Activated CD4-positive, alpha-beta T cell treated with anti-CD3 and anti-CD28 coated beads, Interleukin-10, Interleukin-2, amounts not matched to agents 100 ng/mL and 50 ng/mL, durations not matched to agents 16 hours and 8 hours (primary cell): ENCODE results near the gene P2RY6.

Source experiments
- DNase-seq: peaks from one replicate; pipeline ENCODE4 v3.0.0-alpha.2; 2020

P2RY6 gene

DNA sequence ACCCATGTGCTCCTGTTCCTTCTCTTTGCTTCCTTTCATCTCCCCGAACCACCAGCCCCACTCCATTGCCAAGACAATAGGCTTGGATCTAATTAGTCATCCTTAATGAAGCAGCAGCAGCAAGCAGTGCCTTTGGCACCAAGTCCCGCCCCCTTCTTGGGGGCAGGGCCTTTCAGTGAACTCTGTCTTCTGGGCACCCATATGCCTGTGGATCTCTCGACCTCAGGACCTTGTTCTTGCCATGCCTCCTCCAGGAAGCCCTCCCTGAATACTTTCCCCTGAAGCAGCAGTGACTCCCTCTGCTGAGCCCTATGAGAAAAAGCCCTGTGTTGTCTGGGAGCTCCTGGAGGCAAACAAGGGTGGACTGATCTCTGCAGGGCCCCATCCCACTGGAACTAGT, 68.0 kb downstream of the P2RY6 start:
- DNase-seq = no peak

- no peak for DNase-seq
Measured at GRCh38 chr11:73342633-73343032, 70.5 kb downstream of the P2RY6 start.

GRCh38 chr11:73343076-73343873, 71.1 kb downstream of the P2RY6 start:
- DNase-seq = no peak

GRCh38 chr11:73344191-73344607, 72.1 kb downstream of the P2RY6 start:
- no peak for DNase-seq

DNA sequence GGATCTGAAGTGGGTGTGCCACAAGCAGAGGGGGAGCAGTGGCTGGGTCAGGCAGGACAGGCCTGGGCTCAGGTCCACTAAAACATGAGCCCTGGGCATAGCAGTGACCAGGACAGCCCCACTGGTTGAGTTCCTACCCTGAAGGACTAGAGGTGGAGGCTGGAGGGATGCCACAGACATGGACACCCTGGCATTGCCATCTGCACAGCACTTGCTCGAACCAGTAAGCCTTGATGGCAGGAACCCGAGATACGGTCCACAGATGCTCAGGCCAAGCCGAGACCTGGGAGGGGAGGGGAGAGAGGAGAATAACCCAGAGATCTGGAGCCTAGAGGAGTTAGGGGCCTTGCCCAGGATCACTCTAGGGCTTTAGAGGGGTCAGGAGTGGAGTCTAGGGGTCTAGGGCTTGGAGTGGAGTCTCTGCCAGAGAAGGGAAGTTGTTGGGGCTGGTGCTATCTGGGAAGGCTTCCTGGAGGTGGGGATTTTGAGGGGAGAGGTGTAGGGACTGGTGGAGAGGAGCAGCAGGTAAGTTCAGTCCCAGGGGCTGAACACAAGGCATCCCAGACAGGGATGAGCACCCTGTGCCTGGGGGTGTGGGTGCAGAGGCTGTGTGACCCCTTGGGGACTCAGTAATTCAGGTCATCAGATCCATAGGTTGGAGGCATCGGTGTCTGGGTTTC, 73.5 kb downstream of the P2RY6 start:
- DNase-seq = no peak

GRCh38 chr11:73346186-73346935, 74.2 kb downstream of the P2RY6 start:
- no peak for DNase-seq

GRCh38 chr11:73347067-73347466, 74.9 kb downstream of the P2RY6 start:
- no peak for DNase-seq
